OCI-LY3 (cell line): ENCODE measurements around the gene LDLRAD4.

Experiments used
- H2AFZ ChIP-seq: fragments of 200-600, 300-600 bp; shearing (Covaris generic); 2 replicates; pipeline ENCODE4 v1.6.0; 2014; ENCODE audit warnings: antibody characterized with exemption, low read depth, low read length
- H3K27ac ChIP-seq: fragments of 200-600, 300-600 bp; sonication (generic); 2 replicates; pipeline ENCODE4 v1.5.1; 2014; ENCODE audit warnings: mild to moderate bottlenecking, low read length, moderate library complexity, mixed read lengths
- H3K27me3 ChIP-seq: fragments of 200-600, 300-600 bp; sonication (generic); 2 replicates; pipeline ENCODE4 v1.6.1; 2014; ENCODE audit warnings: low read depth, low read length, mixed read lengths
- H3K36me3 ChIP-seq: fragments of 200-600, 300-600 bp; sonication (generic); replicated peaks from 2 replicates; pipeline ENCODE3; 2014; ENCODE audit warnings: low read depth, low read length, mixed read lengths
- H3K4me1 ChIP-seq: fragments of 300-600, 200-600 bp; sonication (generic); 2 replicates; pipeline ENCODE4 v1.6.1; 2014; ENCODE audit warnings: low read length, mixed read lengths
- H3K4me2 ChIP-seq: fragments of 200-600, 300-600 bp; sonication (generic); 2 replicates; pipeline ENCODE4 v1.6.1; 2014; ENCODE audit warnings: low read length, mixed read lengths
- H3K4me3 ChIP-seq: fragments of 300-600, 200-600 bp; sonication (generic); 2 replicates; pipeline ENCODE4 v1.5.1; 2014; ENCODE audit warnings: antibody characterized with exemption, mild to moderate bottlenecking, low read length, moderate library complexity
- H3K79me2 ChIP-seq: fragments of 300-600, 200-600 bp; shearing (Covaris generic); 2 replicates; pipeline ENCODE4 v1.6.1; 2014; ENCODE audit warnings: mild to moderate bottlenecking, low read length, mixed read lengths
- H3K9ac ChIP-seq: fragments of 300-600, 200-600 bp; shearing (Covaris generic); 2 replicates; pipeline ENCODE4 v1.6.0; 2014; ENCODE audit warnings: mild to moderate bottlenecking, low read length, moderate library complexity
- H3K9me3 ChIP-seq: fragments of 200-600, 300-600 bp; shearing (Covaris generic); 2 replicates; pipeline ENCODE4 v1.6.1; 2014; ENCODE audit warnings: low read length, mixed read lengths; ENCODE audit not compliant: insufficient read depth
- H4K20me1 ChIP-seq: fragments of 200-600, 300-600 bp; sonication (generic); 2 replicates; pipeline ENCODE4 v1.6.1; 2016; ENCODE audit warnings: low read length, mixed read lengths; ENCODE audit not compliant: insufficient read depth
- CTCF ChIP-seq: fragments of 200-600, 300-600 bp; sonication (generic); IDR thresholded peaks from 2 replicates; pipeline ENCODE4 v1.5.1; 2014; ENCODE audit warnings: antibody characterized with exemption, low read length, low read depth
- EZH2phosphoT487 ChIP-seq: fragments of 200-600 bp; shearing (Covaris generic); IDR thresholded peaks from 2 replicates; pipeline ENCODE4 v1.6.1; 2018; ENCODE audit warnings: antibody characterized with exemption, mixed run types, low read depth

The LDLRAD4 gene

DNA sequence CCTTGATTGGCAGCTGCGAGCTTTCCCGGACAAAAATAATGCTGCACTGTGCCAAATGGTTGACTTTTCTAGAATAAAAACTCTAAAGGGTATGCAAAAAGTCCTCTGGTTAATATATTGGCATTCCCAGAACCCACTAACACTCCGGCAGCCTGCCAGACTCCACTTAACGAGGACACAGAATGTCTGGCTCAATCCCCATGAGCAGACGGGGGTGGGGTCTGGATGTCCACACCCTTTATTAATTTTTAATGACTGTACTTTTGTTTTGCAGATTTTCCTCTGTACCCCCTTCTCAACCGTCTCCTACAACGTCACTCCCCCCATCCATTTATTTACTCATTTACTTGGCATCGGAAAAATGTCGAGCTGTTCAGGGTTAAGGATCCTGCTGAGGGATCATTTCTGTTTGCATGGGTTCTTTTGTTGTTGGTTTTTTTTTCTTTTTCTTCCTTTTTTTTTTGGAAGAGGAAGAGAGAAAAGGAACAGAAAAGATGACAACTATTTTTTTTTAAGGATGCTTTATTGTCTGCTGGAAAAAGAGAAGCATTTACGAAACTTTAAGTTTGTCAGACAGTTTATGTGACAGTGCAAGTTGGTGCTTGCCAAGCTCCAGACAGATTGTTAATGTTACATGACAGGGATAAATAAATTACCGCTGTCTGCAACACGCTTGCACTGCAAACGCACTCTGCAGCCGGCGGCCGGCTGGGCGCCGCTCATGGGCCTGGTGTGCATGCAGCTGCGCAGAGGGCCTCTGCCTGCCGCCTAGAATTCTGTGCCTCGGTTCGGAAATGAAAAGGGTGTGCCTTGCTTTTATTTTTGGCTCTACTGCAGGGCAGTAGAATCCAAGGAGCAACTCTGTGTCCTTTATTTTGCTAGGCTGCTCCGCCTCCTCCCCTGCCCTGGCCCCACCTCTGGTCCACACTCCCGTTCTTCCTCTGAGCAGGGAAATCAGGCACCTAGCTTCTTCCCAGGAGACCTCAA is 3.6 kb downstream of the LDLRAD4 start:
- no peaks in the 10 kb centered on the region for H3K9me3 ChIP-seq
- no peak overlapping the region for H3K27ac ChIP-seq
- H3K79me2 ChIP-seq: no peaks in the 10 kb centered on the region
- H3K4me3 ChIP-seq: no peak overlapping the region
- H4K20me1 ChIP-seq: no peaks in the 10 kb centered on the region
- H2AFZ ChIP-seq: no peak overlapping the region
- no peak overlapping the region for H3K4me2 ChIP-seq
- no peaks in the 10 kb centered on the region for H3K36me3 ChIP-seq
- no peaks in the 10 kb centered on the region for H3K4me1 ChIP-seq
- H3K9ac ChIP-seq: no peak overlapping the region
- TF ChIP-seq CTCF: no peak
- no peak for TF ChIP-seq EZH2phosphoT487
- H3K27me3 ChIP-seq: peaks cover 38% of the 10 kb centered on the region

GRCh38 chr18:13222856-13223281 is 4.3 kb downstream of the LDLRAD4 start:
- no peaks in the 10 kb centered on the region for H3K4me1 ChIP-seq
- H3K9me3 ChIP-seq: no peaks in the 10 kb centered on the region
- TF ChIP-seq EZH2phosphoT487: no peak
- no peak for TF ChIP-seq CTCF
- no peak overlapping the region for H3K4me2 ChIP-seq
- H3K9ac ChIP-seq: no peak overlapping the region
- no peak overlapping the region for H3K27ac ChIP-seq
- H3K27me3 ChIP-seq: peaks cover 39% of the 10 kb centered on the region
- no peak overlapping the region for H2AFZ ChIP-seq
- H3K79me2 ChIP-seq: no peaks in the 10 kb centered on the region
- H3K36me3 ChIP-seq: no peaks in the 10 kb centered on the region
- H3K4me3 ChIP-seq: no peak overlapping the region
- H4K20me1 ChIP-seq: no peaks in the 10 kb centered on the region

- H3K4me2 ChIP-seq: no peak overlapping the region
- no peaks in the 10 kb centered on the region for H3K36me3 ChIP-seq
- H2AFZ ChIP-seq: no peak overlapping the region
- no peaks in the 10 kb centered on the region for H3K79me2 ChIP-seq
- no peak for TF ChIP-seq EZH2phosphoT487
- no peak for TF ChIP-seq CTCF
- H3K9me3 ChIP-seq: no peaks in the 10 kb centered on the region
- no peak overlapping the region for H3K27ac ChIP-seq
- H3K9ac ChIP-seq: no peak overlapping the region
- no peak overlapping the region for H3K4me3 ChIP-seq
- peaks cover 39% of the 10 kb centered on the region for H3K27me3 ChIP-seq
- H3K4me1 ChIP-seq: no peaks in the 10 kb centered on the region
- no peaks in the 10 kb centered on the region for H4K20me1 ChIP-seq
Observed at GRCh38 chr18:13223311-13224143, 5.0 kb downstream of the LDLRAD4 start.

DNA sequence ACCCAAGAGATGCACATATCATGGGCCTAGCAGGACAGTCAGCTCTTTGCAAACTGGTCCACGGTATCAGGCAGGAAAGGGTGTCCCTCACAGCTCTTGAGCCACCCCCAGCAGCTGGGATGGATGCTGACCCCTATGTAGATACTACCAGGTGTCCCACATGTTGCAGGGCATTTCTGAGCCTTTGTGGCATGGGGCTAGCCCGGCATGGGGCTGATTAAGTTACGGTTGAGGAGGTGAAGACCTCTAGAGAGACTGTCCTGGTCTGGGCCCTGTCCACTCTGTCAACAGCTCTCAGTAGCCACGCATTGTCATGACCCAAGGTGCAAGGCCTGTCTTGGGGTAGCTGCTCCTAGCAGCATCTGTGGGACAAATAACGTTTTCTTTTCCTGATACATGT is 6.7 kb downstream of the LDLRAD4 start:
- no peak overlapping the region for H3K4me2 ChIP-seq
- no peaks in the 10 kb centered on the region for H3K9me3 ChIP-seq
- no peaks in the 10 kb centered on the region for H3K4me1 ChIP-seq
- H3K27me3 ChIP-seq: peaks cover 25% of the 10 kb centered on the region
- no peak overlapping the region for H3K27ac ChIP-seq
- TF ChIP-seq EZH2phosphoT487: no peak
- TF ChIP-seq CTCF: no peak
- H3K9ac ChIP-seq: no peak overlapping the region
- no peak overlapping the region for H2AFZ ChIP-seq
- no peaks in the 10 kb centered on the region for H4K20me1 ChIP-seq
- H3K36me3 ChIP-seq: no peaks in the 10 kb centered on the region
- no peaks in the 10 kb centered on the region for H3K79me2 ChIP-seq
- no peak overlapping the region for H3K4me3 ChIP-seq
